ENCODE measurements around the gene MYL5.
"Not testable (repeated sequence)": the region's sequence is repeated elsewhere in the genome, so short reads cannot be mapped to it uniquely, and the experiment has no call there.

Gene MYL5

GRCh38 chr4:674172-675035 lies at the start of gene MYL5, which contains the start of gene ATP5ME:
TSS of gene MYL5 (plus strand) at chr4:674542. CDS start at chr4:678027, 3,485 bp downstream.
TSS of gene ATP5ME (minus strand) at chr4:674276. CDS start at chr4:674247, 29 bp downstream.
- DNase-seq: peak; percentile 98

GRCh38 chr4:624705-625590 lies 49.4 kb upstream of the MYL5 start, which contains the start of gene PDE6B:
TSS of gene PDE6B (plus strand) at chr4:625573. CDS start at chr4:625627, 54 bp downstream.
- DNase-seq: no peak

GRCh38 chr4:625631-626161 lies 48.6 kb upstream of the MYL5 start:
- DNase-seq: no peak

- no peak for DNase-seq
Observed at GRCh38 chr4:626201-627091, 47.9 kb upstream of the MYL5 start.

- no peak for DNase-seq
Observed at GRCh38 chr4:627347-628125, 46.8 kb upstream of the MYL5 start.

- no peak for DNase-seq
Observed at GRCh38 chr4:628311-628741, 46.0 kb upstream of the MYL5 start.

GRCh38 chr4:628821-629635 lies 45.3 kb upstream of the MYL5 start:
- no peak for DNase-seq

- no peak for DNase-seq
Observed at GRCh38 chr4:629636-629914, 44.8 kb upstream of the MYL5 start.

GRCh38 chr4:629915-630641 lies 44.3 kb upstream of the MYL5 start:
- DNase-seq: no peak

GRCh38 chr4:630656-631055 lies 43.7 kb upstream of the MYL5 start:
- no peak for DNase-seq

GRCh38 chr4:632196-632790 lies 42.0 kb upstream of the MYL5 start:
- DNase-seq: no peak

- peak; percentile 7 for DNase-seq
Observed at GRCh38 chr4:632926-633325, 41.4 kb upstream of the MYL5 start.

GRCh38 chr4:633406-633805 lies 40.9 kb upstream of the MYL5 start:
- peak; percentile 8 for DNase-seq

GRCh38 chr4:633976-634598 lies 40.3 kb upstream of the MYL5 start:
- peak; percentile 13 for DNase-seq

- DNase-seq: no peak
Observed at GRCh38 chr4:634599-634985, 39.8 kb upstream of the MYL5 start.

- DNase-seq: not testable (repeated sequence)
Observed at GRCh38 chr4:635066-635835, 39.1 kb upstream of the MYL5 start.

GRCh38 chr4:635851-636627 lies 38.3 kb upstream of the MYL5 start:
- peak; percentile 4 for DNase-seq
